ENCODE measurements around the gene SASS6.

- TF ChIP-seq CTCF (conservative IDR thresholded peaks at IDR 0.05; ENCODE audit: low read depth, low read length) (no peak), EZH2 (IDR thresholded peaks at IDR 0.05; ENCODE audit: low read length, unreplicated experiment) (no peak)
Observed at GRCh38 chr1:100061681-100062080, 71.0 kb downstream of the SASS6 start.
